Fibroblast of mammary gland (primary cell): ENCODE measurements around the gene HNRNPC.
A peak's percentile ranks its signal among the peaks of the same experiment; 100 is the strongest.
"Not testable (repeated sequence)": the region's sequence is repeated elsewhere in the genome, so short reads cannot be mapped to it uniquely, and the experiment has no call there.

ENCODE experiments used
- DNase-seq: peaks from one replicate; pipeline ENCODE4 v3.0.0-alpha.2; 2010; ENCODE audit warnings: low read depth
- H3K4me3 ChIP-seq: 2 replicates; pipeline ENCODE4 v1.5.1; 2011; ENCODE audit warnings: low read depth, mild to moderate bottlenecking, low read length, moderate library complexity; ENCODE audit not compliant: control insufficient read depth
- TF ChIP-seq, protein P1 (sequence below): conservative IDR thresholded peaks from 2 replicates; pipeline ENCODE4 v1.5.1; 2011; ENCODE audit warnings: low read depth, low read length, inconsistent platforms; ENCODE audit not compliant: control insufficient read depth, insufficient read depth

Gene HNRNPC

DNA sequence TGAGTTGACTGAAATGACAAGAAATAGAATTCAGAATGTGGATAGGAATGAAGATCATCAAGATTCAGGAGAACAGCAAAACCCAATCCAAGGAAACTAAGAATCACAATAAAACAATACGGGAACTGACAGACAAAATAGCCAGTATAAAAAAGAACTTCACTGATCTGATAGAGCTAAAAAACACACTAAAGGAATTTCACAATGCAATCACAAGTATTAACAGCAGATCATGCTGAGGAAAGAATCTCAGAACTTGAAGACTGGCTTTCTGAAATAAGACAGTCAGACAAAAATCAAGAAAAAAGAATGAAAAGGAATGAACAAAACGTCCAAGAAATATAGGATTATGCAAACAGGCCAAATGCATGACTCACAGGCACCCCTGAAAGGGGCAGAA, 98.1 kb downstream of the HNRNPC start:
- H3K4me3 ChIP-seq, result no peak overlapping the region
- DNase-seq, result no peak
- TF ChIP-seq, protein P1, sequence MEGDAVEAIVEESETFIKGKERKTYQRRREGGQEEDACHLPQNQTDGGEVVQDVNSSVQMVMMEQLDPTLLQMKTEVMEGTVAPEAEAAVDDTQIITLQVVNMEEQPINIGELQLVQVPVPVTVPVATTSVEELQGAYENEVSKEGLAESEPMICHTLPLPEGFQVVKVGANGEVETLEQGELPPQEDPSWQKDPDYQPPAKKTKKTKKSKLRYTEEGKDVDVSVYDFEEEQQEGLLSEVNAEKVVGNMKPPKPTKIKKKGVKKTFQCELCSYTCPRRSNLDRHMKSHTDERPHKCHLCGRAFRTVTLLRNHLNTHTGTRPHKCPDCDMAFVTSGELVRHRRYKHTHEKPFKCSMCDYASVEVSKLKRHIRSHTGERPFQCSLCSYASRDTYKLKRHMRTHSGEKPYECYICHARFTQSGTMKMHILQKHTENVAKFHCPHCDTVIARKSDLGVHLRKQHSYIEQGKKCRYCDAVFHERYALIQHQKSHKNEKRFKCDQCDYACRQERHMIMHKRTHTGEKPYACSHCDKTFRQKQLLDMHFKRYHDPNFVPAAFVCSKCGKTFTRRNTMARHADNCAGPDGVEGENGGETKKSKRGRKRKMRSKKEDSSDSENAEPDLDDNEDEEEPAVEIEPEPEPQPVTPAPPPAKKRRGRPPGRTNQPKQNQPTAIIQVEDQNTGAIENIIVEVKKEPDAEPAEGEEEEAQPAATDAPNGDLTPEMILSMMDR, result no peak

GRCh38 chr14:21169573-21169972, 99.7 kb downstream of the HNRNPC start:
- no peak for DNase-seq

GRCh38 chr14:21168055-21168454, 101.2 kb downstream of the HNRNPC start:
- DNase-seq, result peak; percentile 64
- no peak overlapping the region for H3K4me3 ChIP-seq
- TF ChIP-seq, protein P1, result no peak

More at GRCh38 chr14:21169573-21169972, 99.7 kb downstream of the HNRNPC start:
- no peak overlapping the region for H3K4me3 ChIP-seq
- TF ChIP-seq, protein P1, result no peak

- not testable (repeated sequence) for H3K4me3 ChIP-seq, DNase-seq
These were observed 103.6 kb downstream of the HNRNPC start for GRCh38 chr14:21165670-21166069.

DNA sequence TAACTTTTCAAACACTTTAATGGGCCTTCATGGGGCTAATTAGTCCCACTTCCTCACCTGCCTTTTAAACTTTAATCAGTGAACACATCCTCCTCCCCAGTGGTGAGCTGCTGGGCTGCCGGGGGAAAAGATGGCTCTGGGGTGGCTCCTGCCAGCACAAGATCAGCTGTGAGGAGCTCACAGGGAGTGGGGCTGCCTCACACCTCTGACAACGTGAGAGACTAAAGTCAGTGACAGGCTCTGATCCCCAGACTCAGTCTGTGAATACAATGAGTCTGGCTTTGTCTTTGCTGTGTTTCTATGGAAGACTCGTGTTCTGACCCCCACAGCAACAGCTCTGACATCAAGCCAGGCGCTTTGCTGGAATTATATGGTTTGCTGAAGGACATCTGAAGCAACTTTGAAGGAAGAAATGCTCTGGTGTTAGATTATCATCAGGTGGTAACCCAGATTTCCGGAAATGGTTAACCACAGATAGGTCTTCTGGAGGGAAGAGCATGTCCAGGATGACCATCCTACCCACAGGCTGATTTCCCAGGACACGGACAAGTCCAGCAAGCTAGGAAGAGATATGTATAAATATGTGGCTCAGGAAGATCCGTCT, 104.1 kb downstream of the HNRNPC start:
- not testable (repeated sequence) for H3K4me3 ChIP-seq, DNase-seq

DNA sequence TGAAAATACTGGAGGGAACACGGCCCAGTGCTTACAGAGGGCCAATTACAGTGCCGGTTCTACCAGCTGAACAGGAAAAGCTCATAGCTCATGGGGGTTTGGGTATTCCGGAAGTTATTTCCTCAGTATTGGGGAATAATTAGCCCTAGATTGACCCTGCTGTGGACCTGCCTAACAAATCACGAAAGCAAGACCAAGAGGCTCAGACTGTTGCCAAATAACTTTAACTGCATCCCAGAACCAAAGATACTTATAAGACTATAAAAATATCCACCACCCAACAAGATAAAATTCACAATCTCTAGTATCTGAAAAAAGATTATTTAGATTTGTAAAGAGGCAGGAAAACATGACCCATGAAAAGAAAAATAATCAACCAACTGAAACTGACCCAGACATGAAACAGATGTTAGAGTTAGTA, 105.4 kb downstream of the HNRNPC start:
- no peak overlapping the region for H3K4me3 ChIP-seq
- DNase-seq, result no peak
- TF ChIP-seq, protein P1, result no peak

- DNase-seq, result no peak
These were observed 107.2 kb downstream of the HNRNPC start for GRCh38 chr14:21162081-21162480.

More at GRCh38 chr14:21162081-21162480, 107.2 kb downstream of the HNRNPC start:
- TF ChIP-seq, protein P1, result no peak
- H3K4me3 ChIP-seq, result no peak overlapping the region
